ENCODE data around the gene RO60.
"Not testable (repeated sequence)": the region's sequence is repeated elsewhere in the genome, so short reads cannot be mapped to it uniquely, and the experiment has no call there.

RO60 gene

DNA sequence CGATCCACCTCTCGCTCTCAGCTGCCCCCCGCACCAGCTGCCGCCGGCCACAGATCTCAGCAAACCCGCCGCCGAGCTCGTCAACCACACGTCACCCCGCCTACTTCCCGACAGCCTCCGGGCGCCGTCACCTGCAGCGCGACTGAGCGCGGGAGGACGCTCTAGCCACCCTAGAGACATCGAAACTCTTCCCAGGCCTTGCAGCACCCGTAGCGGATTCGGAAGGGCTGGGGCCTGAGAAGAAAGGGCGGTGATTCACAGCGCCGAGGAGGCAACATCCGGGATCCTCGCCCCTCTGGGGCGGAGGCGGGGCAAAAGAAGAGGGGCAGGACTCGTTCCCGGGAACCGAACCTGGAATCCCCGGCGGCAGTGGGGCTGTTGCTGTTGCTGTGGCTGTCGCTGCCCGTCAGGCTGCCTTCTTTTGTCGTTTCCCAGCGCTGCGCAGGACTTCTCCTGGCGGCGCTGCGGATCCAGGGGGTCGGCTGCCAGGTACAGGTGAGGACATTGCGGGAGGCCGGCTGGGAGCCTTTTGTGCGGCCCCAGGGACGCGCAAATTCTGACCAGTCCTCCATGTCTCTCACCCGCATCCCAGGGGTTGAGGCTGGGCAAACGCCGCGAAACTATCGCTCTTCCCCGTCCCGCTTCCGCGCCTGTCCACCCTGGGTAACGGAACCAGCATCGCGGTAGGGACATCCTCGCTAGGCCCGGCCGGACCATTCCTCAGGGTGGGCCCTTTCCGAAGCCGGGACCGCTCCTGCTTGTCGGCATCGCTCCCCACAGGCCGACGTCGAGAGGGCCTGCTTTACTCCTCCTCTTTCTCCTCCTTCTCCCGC lies at the start of gene RO60, which contains the start of gene UCHL5:
Gene RO60 (plus strand): TSS at position 331 of the 833 bp plus-strand sequence. CDS start 9,443 bp downstream, outside the sequence.
Gene UCHL5 (minus strand): TSS at position 79 of the 833 bp plus-strand sequence. CDS start 100 bp downstream, outside the sequence.
- peak; percentile 93 for DNase-seq

GRCh38 chr1:193011406-193011805 lies 48.0 kb upstream of the RO60 start:
- no peak for DNase-seq

- no peak for DNase-seq
These were observed 46.4 kb upstream of the RO60 start for GRCh38 chr1:193013005-193013404.

DNA sequence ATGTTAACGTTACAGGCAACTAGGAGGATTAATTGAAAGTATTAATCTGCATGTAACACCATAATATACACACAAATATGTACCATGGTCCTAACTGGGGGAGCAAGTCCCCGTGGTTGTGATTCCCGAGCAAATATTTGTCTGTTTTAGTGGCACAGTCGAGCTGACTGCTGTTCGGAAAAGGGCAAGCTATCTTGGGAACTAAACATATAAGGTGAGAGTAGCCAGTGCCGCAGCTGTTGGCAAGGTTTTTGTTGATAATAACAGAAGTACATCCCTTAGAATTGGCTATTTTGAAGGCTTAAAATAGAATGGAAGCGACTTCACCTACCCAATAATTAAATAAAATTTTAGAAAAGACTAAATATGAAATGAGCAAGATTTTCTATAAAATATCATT lies 45.7 kb upstream of the RO60 start:
- DNase-seq, result no peak

GRCh38 chr1:193014400-193014799 lies 45.0 kb upstream of the RO60 start:
- DNase-seq, result no peak

DNA sequence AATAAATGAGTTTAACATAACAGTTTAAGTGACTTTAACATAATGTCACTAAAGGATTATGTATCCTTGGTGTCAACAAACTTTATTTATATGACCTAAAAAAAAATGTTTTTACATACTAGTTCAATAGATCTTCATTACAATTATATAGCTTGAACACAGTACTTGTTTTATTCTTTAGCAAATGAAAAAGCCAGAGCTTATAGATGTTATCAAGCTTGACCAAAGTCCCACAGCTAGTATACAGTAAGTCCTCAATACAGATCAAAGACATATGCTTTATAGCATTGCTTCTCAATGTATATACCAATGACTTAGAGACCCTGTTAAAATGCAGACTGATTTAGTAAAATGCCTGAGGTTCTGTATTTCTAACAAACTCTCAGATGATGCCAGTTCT lies 42.6 kb upstream of the RO60 start:
- DNase-seq, result no peak

DNA sequence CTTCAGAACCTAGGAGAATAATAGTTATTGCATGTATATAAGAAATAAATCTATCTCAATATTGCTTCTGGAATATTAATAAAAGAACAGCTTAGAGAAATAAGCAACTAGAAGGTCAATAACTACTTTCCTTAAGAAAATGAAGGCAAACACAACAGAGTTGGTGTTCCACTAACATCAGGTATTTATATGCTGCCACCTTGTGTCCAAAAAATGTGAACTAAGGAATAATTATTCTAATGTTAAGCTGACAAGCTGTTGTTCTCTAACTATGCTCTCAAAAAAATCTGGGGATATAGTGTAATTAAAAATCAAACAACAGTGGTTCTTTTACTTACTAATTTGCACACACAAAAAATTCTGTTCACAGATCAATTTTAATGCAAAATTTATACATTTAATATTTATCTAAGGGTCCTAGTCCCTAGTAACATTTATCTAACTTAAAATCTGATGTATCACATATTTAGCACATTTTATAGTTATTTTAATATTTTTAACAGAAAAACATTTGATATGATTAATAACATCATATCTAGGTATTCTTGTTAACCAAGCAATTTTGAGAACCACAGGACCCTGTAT lies 39.9 kb upstream of the RO60 start:
- DNase-seq, result no peak

GRCh38 chr1:193025218-193025617 lies 34.2 kb upstream of the RO60 start:
- no peak for DNase-seq

DNA sequence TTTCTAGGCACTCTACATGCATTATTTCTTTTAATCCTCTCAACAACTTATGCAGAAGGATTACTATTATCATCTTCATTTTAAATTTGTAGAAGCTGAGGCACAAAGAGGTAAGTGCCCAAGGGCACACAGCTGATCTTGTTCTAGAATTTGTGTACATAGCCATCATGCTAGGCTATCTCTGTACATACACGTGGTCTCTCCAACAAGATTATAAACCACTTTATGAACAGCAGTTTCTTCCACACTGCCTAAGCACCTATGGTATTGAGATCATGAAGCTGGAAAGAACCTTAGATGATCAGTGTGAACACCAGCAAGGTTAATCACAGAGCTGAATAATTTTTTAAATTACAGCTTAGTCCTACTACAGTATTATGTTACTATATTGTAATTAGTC lies 29.1 kb upstream of the RO60 start:
- DNase-seq, result no peak

- no peak for DNase-seq
These were observed 28.0 kb upstream of the RO60 start for GRCh38 chr1:193031431-193031830.

DNA sequence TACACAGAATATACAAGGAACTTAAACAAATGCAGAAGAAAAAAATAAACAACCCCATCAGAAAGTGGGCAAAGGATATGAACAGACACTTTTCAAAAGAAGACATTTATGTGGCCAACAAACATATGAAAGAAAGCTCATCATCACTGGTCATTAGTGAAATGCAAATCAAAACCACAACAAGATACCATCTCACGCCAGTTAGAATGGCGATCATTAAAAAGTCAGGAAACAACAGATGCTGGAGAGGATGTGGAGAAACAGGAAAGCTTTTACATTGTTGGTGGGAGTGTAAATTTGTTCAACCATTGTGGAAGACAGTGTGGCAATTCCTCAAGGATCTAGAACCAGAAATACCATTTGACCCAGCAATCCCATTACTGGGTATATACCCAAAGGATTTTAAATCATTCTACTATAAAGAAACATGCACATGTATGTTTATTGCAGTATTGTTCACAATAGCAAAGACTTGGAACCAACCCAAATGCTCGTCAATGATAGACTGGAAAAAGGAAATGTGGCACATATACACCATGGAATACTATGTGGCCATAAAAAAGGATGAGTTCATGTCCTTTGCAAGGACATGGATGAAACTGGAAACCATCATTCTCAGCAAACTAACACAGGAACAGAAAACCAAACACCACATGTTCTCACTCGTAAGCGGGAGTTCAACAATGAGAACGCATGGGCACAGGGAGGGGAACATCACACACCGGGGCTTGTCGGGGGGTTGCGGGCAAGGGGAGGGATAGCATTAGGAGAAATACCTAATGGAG lies 26.6 kb upstream of the RO60 start:
- DNase-seq, result not testable (repeated sequence)

DNA sequence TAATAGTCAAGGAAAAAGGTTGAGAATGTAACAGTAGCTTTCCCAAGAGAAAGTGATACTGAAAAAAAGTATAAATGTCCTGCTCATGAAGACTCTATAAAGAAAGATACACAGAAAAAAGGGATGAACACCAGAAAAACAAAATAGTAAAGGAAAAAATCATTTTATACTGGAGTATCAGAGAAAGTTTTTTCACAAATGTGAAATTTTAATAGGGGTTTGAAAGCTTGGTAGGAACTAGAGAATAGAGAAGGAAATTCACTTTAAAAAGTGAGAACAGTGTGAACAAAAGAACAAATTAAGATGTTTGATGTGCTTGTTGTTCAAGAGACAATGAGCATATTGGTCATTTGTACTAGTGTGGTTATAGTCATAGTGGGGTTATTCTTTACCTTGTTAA lies 25.8 kb upstream of the RO60 start:
- DNase-seq, result no peak

DNA sequence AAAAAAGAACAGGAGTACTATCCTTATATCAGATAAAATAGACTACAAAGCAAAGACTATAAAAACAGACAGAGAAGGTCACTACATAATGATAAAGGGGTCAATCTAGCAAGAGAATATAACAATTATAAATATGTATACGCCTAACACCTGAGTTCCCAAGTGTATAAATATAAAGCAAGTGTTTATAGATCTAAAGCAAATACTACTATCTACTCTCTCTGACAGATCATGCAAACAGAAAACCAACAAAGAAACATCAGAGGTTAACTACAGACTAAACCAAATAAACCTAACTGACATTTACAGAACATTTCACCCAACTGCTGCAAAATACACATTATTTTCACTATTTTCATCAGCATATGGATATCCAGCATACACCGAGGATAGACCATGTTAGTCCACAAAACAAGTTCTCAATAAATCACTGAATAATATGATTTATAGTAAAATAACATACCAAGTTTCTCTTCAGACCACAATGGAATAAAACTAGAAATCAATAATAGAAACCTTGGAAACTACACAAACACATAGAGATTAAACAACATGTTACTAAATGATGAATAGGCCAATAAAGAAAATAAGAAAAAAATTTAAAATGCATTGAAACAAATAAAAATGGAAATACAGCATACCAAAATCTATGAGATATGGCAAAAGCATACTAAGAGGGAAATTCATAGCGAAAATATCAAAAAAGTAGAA lies 22.9 kb upstream of the RO60 start:
- no peak for DNase-seq

- no peak for DNase-seq
These were observed 19.4 kb upstream of the RO60 start for GRCh38 chr1:193040011-193040410.

DNA sequence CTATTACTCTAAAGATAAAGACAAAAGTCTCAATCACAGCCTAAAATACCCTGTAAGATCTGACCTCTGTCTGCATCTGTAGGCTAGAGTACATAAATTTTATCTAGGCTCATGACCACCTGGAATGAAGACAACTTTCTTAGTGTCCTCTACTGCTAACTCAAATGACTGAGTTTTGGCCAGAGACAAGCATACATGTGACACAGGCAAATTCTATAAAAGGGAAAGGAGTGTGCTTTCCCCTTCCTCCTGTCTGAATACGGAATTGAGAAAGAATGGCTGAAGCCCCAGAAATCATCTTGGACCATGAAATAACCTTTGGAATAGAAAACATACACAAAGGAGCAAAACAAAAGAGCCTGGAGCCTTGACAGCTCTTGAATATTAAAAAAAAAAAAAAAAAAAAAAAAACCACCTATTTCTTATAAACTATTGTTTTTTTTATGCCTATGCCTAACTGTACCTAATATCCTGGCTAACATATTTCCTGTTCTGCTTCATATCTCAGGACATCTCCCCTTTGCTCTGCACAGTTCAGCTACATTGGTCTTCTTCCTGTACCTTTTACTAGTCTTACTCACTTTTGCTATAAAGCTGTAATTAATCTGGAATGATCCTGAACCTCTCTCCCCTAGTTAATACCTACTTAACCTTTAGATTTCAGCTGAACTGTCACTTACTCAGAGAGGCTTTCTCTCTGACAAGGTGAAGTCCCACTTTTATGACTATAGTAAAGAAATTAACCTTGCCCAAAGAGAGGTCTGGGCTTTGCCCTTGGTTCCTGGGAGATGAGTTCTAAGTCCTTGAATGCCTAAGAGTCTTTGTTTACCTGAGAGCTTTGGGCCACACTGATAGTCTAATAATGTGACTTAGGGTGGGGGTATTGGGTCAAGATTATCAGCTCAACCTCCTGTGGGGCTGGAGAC lies 16.4 kb upstream of the RO60 start:
- no peak for DNase-seq

- DNase-seq, result not testable (repeated sequence)
These were observed 10.5 kb upstream of the RO60 start for GRCh38 chr1:193048913-193049312.

GRCh38 chr1:193054169-193054675 lies 5.2 kb upstream of the RO60 start:
- DNase-seq, result no peak

GRCh38 chr1:193058529-193059281 lies 707 bp upstream of the RO60 start:
- DNase-seq, result peak; percentile 82

DNA sequence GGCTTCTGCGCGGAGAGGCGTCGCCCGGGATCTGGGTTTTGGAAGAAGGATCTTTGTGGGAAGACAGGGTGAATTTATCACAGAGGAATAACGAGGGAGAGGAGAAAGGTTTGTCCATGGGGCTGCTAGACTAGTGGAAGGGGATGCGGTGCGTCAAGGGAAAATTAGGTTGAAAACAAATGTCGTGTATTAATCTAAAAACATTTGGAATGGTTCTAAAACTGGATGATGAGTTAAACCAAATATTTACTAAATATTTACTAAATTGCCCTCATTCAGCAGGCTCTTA lies 647 bp downstream of the RO60 start:
- DNase-seq, result no peak

DNA sequence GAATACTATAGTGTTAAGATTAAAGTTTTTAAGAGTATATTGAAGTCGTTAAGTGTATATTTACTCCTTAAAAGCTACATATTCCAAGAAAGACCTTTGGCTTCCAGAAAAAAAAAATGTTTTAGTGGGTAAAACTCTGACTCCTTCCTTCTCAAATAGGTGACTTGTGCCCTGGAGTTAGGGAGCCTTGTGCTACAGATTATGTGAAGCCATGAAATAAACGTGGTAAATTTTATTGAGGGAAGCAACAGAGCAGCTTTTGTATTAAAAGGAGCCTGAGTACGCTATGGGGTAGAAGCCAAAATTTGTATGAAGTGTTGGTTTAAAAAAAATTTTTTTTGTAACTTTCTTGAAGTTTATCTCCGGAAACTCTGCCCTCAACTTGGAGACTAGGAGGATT lies 994 bp downstream of the RO60 start:
- no peak for DNase-seq

DNA sequence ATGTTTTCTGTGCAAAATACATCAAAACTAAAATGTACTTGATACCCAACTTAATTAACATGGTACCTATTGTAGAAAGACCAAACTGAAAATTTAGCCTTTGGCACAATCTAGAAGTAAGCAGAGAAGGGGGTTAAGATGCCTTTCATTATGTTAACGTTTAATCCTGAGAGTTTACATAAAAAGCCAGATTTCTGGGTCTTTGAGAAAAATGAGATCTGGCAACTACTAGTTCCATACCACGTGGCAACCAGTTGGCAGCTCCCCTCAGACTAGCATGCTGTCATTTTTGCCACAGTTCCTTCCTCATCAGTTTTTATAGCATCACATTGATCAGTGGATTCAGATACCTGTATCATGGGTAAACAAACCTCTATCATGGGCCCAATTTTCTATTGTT lies 1.5 kb downstream of the RO60 start:
- DNase-seq, result no peak
